Fibroblast of skin of right biceps (primary cell): ENCODE measurements around the gene CFAP410.
"Not testable (repeated sequence)": the region's sequence is repeated elsewhere in the genome, so short reads cannot be mapped to it uniquely, and the experiment has no call there.

Experiments
- DNase-seq: peaks from one replicate; pipeline ENCODE4 v3.0.0-alpha.2; 2013

The CFAP410 gene

GRCh38 chr21:44368711-44369446, 29.7 kb upstream of the CFAP410 start:
- DNase-seq: no peak

DNA sequence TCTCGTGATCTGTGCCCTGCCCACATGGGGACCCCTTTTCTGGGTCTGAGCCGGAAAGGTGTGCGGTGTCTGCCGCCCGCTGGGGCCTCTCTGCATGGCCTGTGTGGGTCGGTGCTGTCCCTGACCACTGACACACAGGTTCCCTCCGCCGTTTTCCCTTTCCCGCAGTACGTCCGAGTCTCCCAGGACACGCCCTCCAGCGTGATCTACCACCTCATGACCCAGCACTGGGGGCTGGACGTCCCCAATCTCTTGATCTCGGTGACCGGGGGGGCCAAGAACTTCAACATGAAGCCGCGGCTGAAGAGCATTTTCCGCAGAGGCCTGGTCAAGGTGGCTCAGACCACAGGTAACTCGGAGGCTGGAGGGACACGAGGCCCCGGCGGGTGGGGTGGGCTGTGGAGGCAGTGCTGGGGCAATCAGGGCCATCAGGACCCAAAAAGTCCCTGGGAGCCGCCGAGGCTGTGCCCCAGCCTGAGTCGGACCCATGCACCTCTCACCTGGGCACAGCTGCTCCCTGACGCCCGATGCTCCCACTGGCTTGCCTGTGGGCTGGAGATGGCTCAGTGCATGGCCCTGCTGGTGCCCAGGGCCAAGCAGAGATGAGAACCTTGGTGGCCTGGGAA, 27.5 kb upstream of the CFAP410 start:
- DNase-seq: no peak

DNA sequence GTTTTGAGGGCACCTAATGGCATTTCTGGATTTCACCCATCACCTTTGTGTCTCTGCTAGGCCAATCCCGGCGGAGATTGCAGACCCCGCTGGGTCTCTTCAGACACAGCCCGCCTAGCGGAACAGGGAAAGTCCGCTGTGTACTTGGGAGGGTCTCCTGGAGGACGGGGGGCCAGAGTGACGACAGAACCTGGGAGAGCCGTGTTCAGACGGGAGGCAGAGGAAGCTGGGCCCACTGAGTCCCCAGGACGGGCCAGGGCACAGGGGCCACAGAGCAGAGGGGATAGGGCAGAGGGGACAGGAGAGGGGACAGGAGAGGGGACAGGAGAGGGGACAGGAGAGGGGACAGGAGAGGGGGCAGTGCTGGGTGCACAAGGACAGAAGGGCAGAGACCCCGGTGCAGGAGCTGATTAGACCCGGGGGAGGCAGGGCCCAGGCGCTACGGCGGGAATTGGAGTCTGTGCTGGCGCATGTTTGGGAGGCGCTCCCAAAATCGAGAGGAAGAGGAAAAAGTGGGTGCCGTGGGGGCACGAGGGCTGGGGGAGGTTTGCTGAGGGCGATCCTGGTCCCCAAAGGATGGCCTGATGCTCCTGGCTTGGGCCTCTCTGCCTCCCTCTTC, 26.9 kb upstream of the CFAP410 start:
- DNase-seq: no peak

DNA sequence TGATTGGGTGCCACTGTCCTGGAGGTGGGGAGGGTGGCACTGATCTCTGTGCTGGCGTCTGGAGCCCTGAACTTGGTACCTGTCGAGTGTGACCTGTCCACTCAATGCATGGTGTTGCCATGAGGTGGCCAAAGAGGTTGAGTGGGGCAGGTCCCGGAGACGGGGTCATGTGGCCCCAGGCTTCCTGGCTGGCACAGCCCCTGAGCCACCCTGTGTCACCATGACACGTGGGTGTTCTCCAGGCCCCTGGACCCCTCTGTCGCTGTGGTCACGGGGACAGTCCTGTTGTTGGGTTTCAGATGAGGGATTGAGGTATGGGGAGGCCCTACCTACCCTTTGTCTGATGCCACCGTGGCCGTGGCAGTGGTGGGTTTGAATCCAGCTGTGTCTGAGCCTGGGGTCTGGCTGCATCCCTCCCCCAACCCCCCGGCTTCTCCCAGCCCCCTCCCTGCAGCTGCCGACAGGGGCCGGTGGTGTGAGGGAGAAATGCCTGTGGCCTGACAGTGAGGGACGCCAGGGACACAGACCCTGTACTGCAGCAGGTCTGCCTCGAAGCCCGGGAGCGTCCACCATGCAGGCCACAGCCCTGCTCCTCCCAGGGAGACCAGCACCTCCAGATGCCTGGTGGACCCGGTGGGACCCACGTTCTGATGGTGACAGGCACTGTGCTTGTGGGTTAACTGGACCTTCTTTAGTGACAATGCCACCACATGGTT, 26.2 kb upstream of the CFAP410 start:
- DNase-seq: no peak

- DNase-seq: no peak
Observed at GRCh38 chr21:44364151-44365053, 25.2 kb upstream of the CFAP410 start.

DNA sequence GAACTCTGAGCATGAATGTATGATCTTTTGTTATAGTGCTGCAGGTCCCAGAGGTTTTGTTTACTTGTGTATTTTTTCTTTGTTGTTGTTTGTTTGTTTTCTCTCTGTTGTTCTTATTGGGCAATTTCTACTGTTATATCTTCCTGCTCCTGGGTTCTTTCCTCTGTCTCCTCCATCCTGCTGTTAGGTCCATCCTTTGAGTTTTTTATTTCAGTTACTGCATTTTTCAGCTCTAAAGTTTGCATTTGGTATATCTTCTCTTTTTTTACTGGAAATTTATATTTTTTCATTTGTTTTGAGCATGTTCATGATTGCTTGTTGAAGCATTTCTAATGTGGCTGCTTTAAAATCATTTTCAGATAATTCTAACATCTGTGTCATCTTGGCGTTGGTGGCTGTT, 24.1 kb upstream of the CFAP410 start:
- no peak for DNase-seq

DNA sequence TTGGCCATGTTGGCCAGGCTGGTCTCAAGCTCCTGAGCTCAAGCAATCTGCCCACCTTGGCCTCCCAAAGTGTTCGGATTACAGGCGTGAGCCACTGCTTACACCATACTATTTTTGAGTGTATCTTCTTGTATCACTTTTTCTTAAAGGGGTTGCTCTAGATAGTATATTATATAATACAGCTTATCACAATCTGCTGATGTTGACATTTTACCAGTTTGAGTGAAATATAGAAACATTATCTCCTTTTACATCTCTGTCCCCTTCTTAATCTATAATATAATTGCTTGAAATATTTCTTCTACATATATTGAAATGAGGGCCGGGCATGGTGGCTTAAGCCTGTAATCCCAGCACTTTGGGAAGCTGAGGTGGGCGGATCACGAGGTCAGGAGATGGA, 22.7 kb upstream of the CFAP410 start:
- not testable (repeated sequence) for DNase-seq

DNA sequence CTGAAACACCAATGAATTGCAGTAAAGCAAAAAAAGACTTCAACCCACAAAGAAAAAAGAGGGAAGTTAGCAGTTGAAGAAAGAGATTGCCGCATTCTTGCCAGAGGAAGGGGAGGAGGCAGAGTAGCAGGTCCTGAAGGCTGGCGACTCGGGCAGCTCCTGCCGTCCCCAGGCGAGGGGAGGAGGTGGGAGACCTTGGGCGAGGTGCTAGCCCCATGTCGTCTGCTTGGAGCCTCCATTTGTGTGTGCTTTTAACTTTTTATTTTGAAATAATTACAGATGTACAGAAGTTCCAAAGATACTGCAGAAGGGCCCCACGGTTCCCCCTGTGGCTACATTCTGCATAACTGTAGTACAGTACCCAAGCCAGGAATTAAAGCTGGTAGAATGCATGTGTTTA, 21.0 kb upstream of the CFAP410 start:
- DNase-seq: no peak

- DNase-seq: no peak
Observed at GRCh38 chr21:44359396-44359795, 20.2 kb upstream of the CFAP410 start.

GRCh38 chr21:44357064-44357837, 18.1 kb upstream of the CFAP410 start:
- no peak for DNase-seq

GRCh38 chr21:44356636-44357035, 17.4 kb upstream of the CFAP410 start:
- DNase-seq: no peak

GRCh38 chr21:44356160-44356559, 17.0 kb upstream of the CFAP410 start:
- DNase-seq: no peak

GRCh38 chr21:44354775-44355771, 15.9 kb upstream of the CFAP410 start:
- DNase-seq: no peak

GRCh38 chr21:44354001-44354405, 14.8 kb upstream of the CFAP410 start:
- no peak for DNase-seq

DNA sequence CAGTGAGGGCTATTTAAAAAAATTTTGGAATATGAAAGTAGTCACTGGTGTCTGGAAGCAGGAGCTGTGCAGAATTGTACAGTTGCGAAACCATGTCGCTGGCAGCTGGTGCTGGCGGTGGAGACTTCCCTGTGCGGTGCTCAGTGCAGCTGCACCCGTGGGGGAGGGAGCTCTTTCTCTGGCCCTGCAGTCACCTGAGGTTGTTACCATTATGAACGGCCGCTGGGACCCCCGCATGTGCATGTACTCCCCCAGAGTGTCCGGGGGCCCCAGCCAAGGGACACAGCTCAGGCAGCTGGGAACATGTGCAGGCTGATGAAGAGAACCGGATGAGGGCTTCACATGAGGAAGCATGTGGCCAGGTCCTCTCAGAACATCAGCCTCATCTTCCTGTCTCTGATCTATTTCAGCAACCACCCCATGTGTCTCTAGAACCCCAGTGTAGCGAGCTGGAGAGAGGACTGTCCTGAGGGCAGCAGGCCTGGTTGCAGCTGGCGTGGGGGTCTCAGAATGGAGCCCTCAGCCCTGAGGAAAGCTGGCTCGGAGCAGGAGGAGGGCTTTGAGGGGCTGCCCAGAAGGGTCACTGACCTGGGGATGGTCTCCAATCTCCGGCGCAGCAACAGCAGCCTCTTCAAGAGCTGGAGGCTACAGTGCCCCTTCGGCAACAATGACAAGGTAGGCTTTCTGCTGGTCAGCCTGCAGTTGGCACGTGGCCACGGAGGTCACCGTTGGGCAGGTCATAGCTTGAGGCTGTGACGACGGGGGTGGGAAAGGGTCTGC, 14.2 kb upstream of the CFAP410 start, which contains the start of gene TRPM2:
TSS of gene TRPM2 (plus strand) at position 431 of the 780 bp plus-strand sequence. CDS start at position 511, 80 bp downstream.
- DNase-seq: no peak

DNA sequence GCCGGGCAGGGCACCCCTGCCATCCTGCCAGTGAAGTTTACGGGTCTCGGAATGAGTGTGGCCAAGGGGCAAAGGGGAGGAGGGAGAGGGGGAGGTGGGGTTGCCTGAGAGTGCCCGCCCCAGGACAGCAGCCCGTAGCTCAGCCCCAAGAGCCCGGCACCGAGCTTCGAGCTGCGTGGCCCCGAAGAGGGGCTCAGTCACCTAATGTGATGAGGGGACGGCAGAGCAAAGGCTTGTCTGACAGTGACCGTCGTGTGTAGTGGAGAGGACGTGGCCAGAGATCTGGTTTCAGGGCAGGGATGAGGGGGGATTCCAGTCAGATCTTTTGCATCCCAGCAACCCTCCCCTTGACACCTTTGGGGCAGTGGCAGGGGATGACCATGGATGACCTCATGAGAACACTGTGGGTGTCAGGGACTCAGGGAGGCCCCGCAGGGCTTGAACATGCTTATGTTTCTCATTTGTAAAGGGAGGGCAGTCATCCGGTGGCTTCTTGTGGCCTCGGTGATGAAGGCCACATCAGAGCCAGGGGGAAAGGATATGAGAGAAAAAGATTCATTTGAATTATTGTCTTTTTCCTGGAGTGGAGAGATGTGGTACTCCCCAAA, 13.2 kb upstream of the CFAP410 start:
- no peak for DNase-seq

DNA sequence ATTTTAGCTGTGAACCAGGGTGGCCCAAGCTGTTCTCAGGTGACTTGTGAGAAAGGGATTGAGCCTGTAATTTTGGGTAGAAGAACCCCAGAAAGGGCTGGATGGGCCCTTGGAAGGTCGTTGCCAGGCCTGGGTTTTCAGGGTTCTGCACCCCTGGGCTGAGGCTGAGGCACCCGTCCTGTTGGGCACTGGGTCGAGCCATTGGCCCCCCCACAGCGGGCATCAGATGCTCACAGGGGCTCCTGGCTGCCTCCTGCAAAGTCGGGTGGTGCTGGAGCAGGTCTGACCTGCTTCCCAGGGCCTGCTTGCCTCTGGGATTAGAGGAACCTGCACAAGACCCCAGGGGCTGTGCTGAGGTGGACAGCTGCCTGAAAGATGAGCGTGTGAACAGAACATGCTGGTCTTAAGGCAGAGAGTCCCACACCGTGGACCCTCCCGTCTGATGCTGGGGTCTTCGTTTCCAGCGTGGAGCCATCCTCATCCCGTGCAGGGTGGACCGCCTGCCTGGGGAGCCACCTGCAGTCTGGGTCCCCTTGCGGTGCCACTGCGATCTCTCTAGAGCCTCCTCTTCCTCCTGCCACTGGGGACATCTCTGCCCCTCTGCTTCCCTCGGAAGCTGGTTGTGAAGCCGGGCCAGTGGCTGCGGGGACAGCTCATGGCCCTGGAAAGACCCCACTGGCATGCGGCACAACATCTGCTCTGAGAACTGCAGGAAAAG, 12.5 kb upstream of the CFAP410 start:
- DNase-seq: no peak

GRCh38 chr21:44350773-44351481, 11.7 kb upstream of the CFAP410 start:
- DNase-seq: no peak
